ENCODE results near the gene MRPL51.

MRPL51 gene

DNA sequence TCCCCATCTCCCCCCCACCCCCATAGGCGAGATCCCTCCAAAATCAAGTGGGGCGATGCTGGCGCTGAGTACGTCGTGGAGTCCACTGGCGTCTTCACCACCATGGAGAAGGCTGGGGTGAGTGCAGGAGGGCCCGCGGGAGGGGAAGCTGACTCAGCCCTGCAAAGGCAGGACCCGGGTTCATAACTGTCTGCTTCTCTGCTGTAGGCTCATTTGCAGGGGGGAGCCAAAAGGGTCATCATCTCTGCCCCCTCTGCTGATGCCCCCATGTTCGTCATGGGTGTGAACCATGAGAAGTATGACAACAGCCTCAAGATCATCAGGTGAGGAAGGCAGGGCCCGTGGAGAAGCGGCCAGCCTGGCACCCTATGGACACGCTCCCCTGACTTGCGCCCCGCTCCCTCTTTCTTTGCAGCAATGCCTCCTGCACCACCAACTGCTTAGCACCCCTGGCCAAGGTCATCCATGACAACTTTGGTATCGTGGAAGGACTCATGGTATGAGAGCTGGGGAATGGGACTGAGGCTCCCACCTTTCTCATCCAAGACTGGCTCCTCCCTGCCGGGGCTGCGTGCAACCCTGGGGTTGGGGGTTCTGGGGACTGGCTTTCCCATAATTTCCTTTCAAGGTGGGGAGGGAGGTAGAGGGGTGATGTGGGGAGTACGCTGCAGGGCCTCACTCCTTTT lies 44.0 kb upstream of the MRPL51 start:
- Histone ChIP-seq H3K36me3 (peaks cover 56% of the 10 kb centered on the region), H3K9ac (peak overlapping the region; percentile 99; the same call in 1 of the 2 replicates), H3K4me3 (peak overlapping the region; percentile 97), H4K20me1 (peaks cover 73% of the 10 kb centered on the region), H3K4me2 (peak overlapping the region; percentile 93), H3K27ac (0 out of 2 replicates have a peak overlapping the region, but pooled peaks have one; percentile 99), H3K27me3 (no peaks in the 10 kb centered on the region), H3K9me3 (no peaks in the 10 kb centered on the region), H3K4me1 (peaks cover 76% of the 10 kb centered on the region)
- no peak for TF ChIP-seq Cebpa-rat (IDR thresholded peaks at IDR 0.05)

- TF ChIP-seq Cebpa-rat (IDR thresholded peaks at IDR 0.05): no peak
- H3K9ac ChIP-seq: peak overlapping the region; percentile 99
- peak overlapping the region; percentile 99 for H3K27ac ChIP-seq
- H3K4me1 ChIP-seq: peaks cover 76% of the 10 kb centered on the region
- H3K4me3 ChIP-seq: peak overlapping the region; percentile 97
- no peaks in the 10 kb centered on the region for H3K9me3 ChIP-seq
- peaks cover 53% of the 10 kb centered on the region for H3K36me3 ChIP-seq
- no peaks in the 10 kb centered on the region for H3K27me3 ChIP-seq
- peaks cover 66% of the 10 kb centered on the region for H4K20me1 ChIP-seq
- peak overlapping the region; percentile 93 for H3K4me2 ChIP-seq
Measured at GRCh38 chr12:6535960-6536847, 43.1 kb upstream of the MRPL51 start.

GRCh38 chr12:6535697-6535946 lies 42.6 kb upstream of the MRPL51 start:
- peaks cover 57% of the 10 kb centered on the region for H3K36me3 ChIP-seq
- peaks cover 62% of the 10 kb centered on the region for H4K20me1 ChIP-seq
- peak overlapping the region; percentile 93 for H3K4me2 ChIP-seq
- no peak for TF ChIP-seq Cebpa-rat (IDR thresholded peaks at IDR 0.05)
- H3K4me3 ChIP-seq: peak overlapping the region; percentile 97
- peaks cover 72% of the 10 kb centered on the region for H3K4me1 ChIP-seq
- no peaks in the 10 kb centered on the region for H3K27me3 ChIP-seq
- peak overlapping the region; percentile 99 for H3K27ac ChIP-seq
- peak overlapping the region; percentile 99 for H3K9ac ChIP-seq
- no peaks in the 10 kb centered on the region for H3K9me3 ChIP-seq

GRCh38 chr12:6534945-6535696 lies 42.1 kb upstream of the MRPL51 start:
- Histone ChIP-seq H3K9ac (peak overlapping the region; percentile 99), H3K36me3 (peaks cover 62% of the 10 kb centered on the region), H3K4me1 (peaks cover 67% of the 10 kb centered on the region), H3K27ac (peak overlapping the region; percentile 99), H4K20me1 (peaks cover 57% of the 10 kb centered on the region), H3K4me3 (peak overlapping the region; percentile 97), H3K27me3 (no peaks in the 10 kb centered on the region), H3K4me2 (peak overlapping the region; percentile 93), H3K9me3 (no peaks in the 10 kb centered on the region)
- peak; percentile 7; the same call in 1 of the 2 replicates for TF ChIP-seq Cebpa-rat (IDR thresholded peaks at IDR 0.05)

DNA sequence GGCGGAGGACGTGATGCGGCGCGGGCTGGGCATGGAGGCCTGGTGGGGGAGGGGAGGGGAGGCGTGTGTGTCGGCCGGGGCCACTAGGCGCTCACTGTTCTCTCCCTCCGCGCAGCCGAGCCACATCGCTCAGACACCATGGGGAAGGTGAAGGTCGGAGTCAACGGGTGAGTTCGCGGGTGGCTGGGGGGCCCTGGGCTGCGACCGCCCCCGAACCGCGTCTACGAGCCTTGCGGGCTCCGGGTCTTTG lies 41.6 kb upstream of the MRPL51 start:
- peak overlapping the region; percentile 99 for H3K9ac ChIP-seq
- H3K4me2 ChIP-seq: peak overlapping the region; percentile 93
- peaks cover 62% of the 10 kb centered on the region for H3K4me1 ChIP-seq
- peak overlapping the region; percentile 97 for H3K4me3 ChIP-seq
- H3K9me3 ChIP-seq: no peaks in the 10 kb centered on the region
- no peaks in the 10 kb centered on the region for H3K27me3 ChIP-seq
- H3K27ac ChIP-seq: peak overlapping the region; percentile 99
- H4K20me1 ChIP-seq: peaks cover 52% of the 10 kb centered on the region
- H3K36me3 ChIP-seq: peaks cover 67% of the 10 kb centered on the region
- TF ChIP-seq Cebpa-rat (IDR thresholded peaks at IDR 0.05): no peak

DNA sequence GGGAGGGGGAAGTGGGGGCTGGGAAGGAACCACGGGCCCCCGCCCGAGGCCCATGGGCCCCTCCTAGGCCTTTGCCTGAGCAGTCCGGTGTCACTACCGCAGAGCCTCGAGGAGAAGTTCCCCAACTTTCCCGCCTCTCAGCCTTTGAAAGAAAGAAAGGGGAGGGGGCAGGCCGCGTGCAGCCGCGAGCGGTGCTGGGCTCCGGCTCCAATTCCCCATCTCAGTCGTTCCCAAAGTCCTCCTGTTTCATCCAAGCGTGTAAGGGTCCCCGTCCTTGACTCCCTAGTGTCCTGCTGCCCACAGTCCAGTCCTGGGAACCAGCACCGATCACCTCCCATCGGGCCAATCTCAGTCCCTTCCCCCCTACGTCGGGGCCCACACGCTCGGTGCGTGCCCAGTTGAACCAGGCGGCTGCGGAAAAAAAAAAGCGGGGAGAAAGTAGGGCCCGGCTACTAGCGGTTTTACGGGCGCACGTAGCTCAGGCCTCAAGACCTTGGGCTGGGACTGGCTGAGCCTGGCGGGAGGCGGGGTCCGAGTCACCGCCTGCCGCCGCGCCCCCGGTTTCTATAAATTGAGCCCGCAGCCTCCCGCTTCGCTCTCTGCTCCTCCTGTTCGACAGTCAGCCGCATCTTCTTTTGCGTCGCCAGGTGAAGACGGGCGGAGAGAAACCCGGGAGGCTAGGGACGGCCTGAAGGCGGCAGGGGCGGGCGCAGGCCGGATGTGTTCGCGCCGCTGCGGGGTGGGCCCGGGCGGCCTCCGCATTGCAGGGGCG lies 41.0 kb upstream of the MRPL51 start, which contains the start of gene GAPDH:
Gene GAPDH, plus strand, starts transcription at position 595 of the 772 bp plus-strand sequence. CDS start 316 bp downstream, outside the sequence.
- peak within 1 kb of the TSS; percentile 99 for H3K4me2 ChIP-seq
- H4K20me1 ChIP-seq: peaks cover 46% of the 10 kb centered on the region
- H3K9me3 ChIP-seq: no peaks in the 10 kb centered on the region
- H3K4me1 ChIP-seq: peaks cover 57% of the 10 kb centered on the region
- no peaks in the 10 kb centered on the region for H3K27me3 ChIP-seq
- H3K27ac ChIP-seq: peak within 1 kb of the TSS; percentile 99
- H3K36me3 ChIP-seq: peaks cover 67% of the 10 kb centered on the region
- TF ChIP-seq Cebpa-rat (IDR thresholded peaks at IDR 0.05): no peak
- peak within 1 kb of the TSS; percentile 99 for H3K9ac ChIP-seq
- peak within 1 kb of the TSS; percentile 97 for H3K4me3 ChIP-seq

DNA sequence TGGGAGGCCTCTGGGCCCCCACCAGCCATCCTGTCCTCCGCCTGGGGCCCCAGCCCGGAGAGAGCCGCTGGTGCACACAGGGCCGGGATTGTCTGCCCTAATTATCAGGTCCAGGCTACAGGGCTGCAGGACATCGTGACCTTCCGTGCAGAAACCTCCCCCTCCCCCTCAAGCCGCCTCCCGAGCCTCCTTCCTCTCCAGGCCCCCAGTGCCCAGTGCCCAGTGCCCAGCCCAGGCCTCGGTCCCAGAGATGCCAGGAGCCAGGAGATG lies 40.5 kb upstream of the MRPL51 start:
- Histone ChIP-seq H3K4me2 (peak overlapping the region; percentile 99), H3K4me3 (peak overlapping the region; percentile 97), H3K27me3 (no peaks in the 10 kb centered on the region), H3K4me1 (peaks cover 51% of the 10 kb centered on the region), H3K36me3 (peaks cover 67% of the 10 kb centered on the region), H3K27ac (peak overlapping the region; percentile 99), H4K20me1 (peaks cover 41% of the 10 kb centered on the region), H3K9ac (peak overlapping the region; percentile 99), H3K9me3 (no peaks in the 10 kb centered on the region)
- no peak for TF ChIP-seq Cebpa-rat (IDR thresholded peaks at IDR 0.05)

DNA sequence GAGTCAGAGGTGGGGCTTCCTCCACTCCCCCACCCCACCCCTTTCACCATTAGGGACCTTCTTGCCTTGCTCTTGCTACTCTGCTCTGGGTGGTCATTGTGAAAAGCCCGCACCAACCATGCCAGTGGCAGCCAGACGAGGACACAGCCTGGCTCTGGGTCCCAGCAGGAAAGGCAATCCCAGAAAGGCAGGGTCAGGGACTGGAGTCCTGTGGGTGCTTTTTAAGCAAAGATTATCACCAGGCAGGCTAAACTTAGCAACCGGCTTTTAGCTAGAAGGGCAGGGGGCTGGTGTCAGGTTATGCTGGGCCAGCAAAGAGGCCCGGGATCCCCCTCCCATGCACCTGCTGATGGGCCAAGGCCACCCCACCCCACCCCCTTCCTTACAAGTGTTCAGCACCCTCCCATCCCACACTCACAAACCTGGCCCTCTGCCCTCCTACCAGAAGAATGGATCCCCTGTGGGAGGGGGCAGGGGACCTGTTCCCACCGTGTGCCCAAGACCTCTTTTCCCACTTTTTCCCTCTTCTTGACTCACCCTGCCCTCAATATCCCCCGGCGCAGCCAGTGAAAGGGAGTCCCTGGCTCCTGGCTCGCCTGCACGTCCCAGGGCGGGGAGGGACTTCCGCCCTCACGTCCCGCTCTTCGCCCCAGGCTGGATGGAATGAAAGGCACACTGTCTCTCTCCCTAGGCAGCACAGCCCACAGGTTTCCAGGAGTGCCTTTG lies 40.0 kb upstream of the MRPL51 start:
- peak overlapping the region; percentile 99 for H3K27ac ChIP-seq
- peaks cover 67% of the 10 kb centered on the region for H3K36me3 ChIP-seq
- peak overlapping the region; percentile 97 for H3K4me3 ChIP-seq
- peaks cover 47% of the 10 kb centered on the region for H3K4me1 ChIP-seq
- no peak for TF ChIP-seq Cebpa-rat (IDR thresholded peaks at IDR 0.05)
- H4K20me1 ChIP-seq: peaks cover 36% of the 10 kb centered on the region
- peak overlapping the region; percentile 99 for H3K4me2 ChIP-seq
- no peaks in the 10 kb centered on the region for H3K27me3 ChIP-seq
- peak overlapping the region; percentile 99 for H3K9ac ChIP-seq
- no peaks in the 10 kb centered on the region for H3K9me3 ChIP-seq

Data from BLaER1 (cell line).